RWPE2 (cell line): ENCODE results near the gene MBD3L4.
"Not testable (repeated sequence)": the region's sequence is repeated elsewhere in the genome, so short reads cannot be mapped to it uniquely, and the experiment has no call there.

Experiments
- ATAC-seq: fragments of 200-7000 bp; cut with Tn5 transposase; 3 replicates; pipeline ENCODE4 v1.9.1; 2021; ENCODE audit warnings: low read depth
- DNase-seq: peaks from one replicate; pipeline ENCODE4 v3.0.0-alpha.2; 2020; ENCODE audit warnings: low spot score
- H3K27ac ChIP-seq: fragments of 450-650 bp; 2 replicates; pipeline ENCODE4 v1.5.1; 2017; ENCODE audit warnings: mild to moderate bottlenecking; ENCODE audit not compliant: poor library complexity, severe bottlenecking
- H3K27me3 ChIP-seq: fragments of 250-450 bp; sonication (Bioruptor Pico); 2 replicates; pipeline ENCODE4 v1.5.1; 2021; ENCODE audit warnings: mild to moderate bottlenecking, moderate library complexity; ENCODE audit not compliant: insufficient read depth, poor library complexity, severe bottlenecking
- H3K36me3 ChIP-seq: fragments of 250-450 bp; sonication (Bioruptor Pico); 2 replicates; pipeline ENCODE4 v1.5.1; 2020; ENCODE audit warnings: low read depth, mild to moderate bottlenecking, moderate library complexity
- H3K4me1 ChIP-seq: fragments of 250-450 bp; sonication (Bioruptor Pico); 2 replicates; pipeline ENCODE4 v1.5.1; 2021; ENCODE audit warnings: mild to moderate bottlenecking, moderate library complexity; ENCODE audit not compliant: insufficient read depth, poor library complexity, severe bottlenecking
- H3K4me3 ChIP-seq: fragments of 250-450 bp; sonication (Bioruptor Pico); 2 replicates; pipeline ENCODE4 v1.5.1; 2021; ENCODE audit warnings: mild to moderate bottlenecking, moderate library complexity; ENCODE audit not compliant: severe bottlenecking
- H3K9me3 ChIP-seq: fragments of 250-450 bp; sonication (Bioruptor Pico); 2 replicates; pipeline ENCODE4 v1.5.1; 2021; ENCODE audit warnings: mild to moderate bottlenecking, moderate library complexity; ENCODE audit not compliant: severe bottlenecking
- TF ChIP-seq, protein P1 (sequence below): fragments of 450-650 bp; IDR thresholded peaks from one replicate; pipeline ENCODE4 v1.5.1; 2017; ENCODE audit warnings: mild to moderate bottlenecking, moderate library complexity; ENCODE audit not compliant: poor library complexity, severe bottlenecking

The MBD3L4 gene

GRCh38 chr19:7067716-7068115 is 27.7 kb upstream of the MBD3L4 start:
- no peaks in the 10 kb centered on the region for H3K4me1 ChIP-seq
- peaks cover 21% of the 10 kb centered on the region for H3K36me3 ChIP-seq
- no peaks in the 10 kb centered on the region for H3K9me3 ChIP-seq
- ATAC-seq (no peak), DNase-seq (no peak)
- no peak overlapping the region for H3K4me3 ChIP-seq
- TF ChIP-seq, protein P1, sequence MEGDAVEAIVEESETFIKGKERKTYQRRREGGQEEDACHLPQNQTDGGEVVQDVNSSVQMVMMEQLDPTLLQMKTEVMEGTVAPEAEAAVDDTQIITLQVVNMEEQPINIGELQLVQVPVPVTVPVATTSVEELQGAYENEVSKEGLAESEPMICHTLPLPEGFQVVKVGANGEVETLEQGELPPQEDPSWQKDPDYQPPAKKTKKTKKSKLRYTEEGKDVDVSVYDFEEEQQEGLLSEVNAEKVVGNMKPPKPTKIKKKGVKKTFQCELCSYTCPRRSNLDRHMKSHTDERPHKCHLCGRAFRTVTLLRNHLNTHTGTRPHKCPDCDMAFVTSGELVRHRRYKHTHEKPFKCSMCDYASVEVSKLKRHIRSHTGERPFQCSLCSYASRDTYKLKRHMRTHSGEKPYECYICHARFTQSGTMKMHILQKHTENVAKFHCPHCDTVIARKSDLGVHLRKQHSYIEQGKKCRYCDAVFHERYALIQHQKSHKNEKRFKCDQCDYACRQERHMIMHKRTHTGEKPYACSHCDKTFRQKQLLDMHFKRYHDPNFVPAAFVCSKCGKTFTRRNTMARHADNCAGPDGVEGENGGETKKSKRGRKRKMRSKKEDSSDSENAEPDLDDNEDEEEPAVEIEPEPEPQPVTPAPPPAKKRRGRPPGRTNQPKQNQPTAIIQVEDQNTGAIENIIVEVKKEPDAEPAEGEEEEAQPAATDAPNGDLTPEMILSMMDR = no peak
- H3K27me3 ChIP-seq = no peaks in the 10 kb centered on the region
- H3K27ac ChIP-seq = no peak overlapping the region

DNA sequence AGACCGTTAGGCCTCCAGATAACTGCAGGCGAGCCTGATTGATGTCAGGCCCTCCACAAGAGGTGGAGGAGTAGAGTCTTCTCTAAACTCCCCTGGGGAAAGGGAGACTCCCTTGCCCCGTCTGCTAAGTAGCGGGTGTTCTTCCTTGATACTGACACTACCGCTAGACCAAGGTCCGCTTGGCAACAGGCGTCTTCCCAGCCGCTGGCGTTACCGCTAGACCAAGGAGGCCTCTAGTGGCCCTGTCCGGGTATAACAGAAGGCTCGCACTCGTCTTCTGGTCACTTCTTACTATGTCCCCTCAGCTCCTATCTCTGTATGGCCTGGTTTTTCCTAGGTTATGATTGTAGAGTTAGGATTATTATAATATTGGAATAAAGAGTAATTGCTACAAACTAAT is 27.1 kb upstream of the MBD3L4 start:
- TF ChIP-seq, protein P1 = peak; percentile 16
- DNase-seq, ATAC-seq, H3K27me3 ChIP-seq, H3K4me3 ChIP-seq, H3K4me1 ChIP-seq, H3K27ac ChIP-seq, H3K9me3 ChIP-seq: not testable (repeated sequence)
- H3K36me3 ChIP-seq = peaks cover 15% of the 10 kb centered on the region

- H3K27ac ChIP-seq = no peak overlapping the region
- no peak for ATAC-seq
- no peaks in the 10 kb centered on the region for H3K9me3 ChIP-seq
- H3K4me3 ChIP-seq = no peak overlapping the region
- no peaks in the 10 kb centered on the region for H3K4me1 ChIP-seq
- TF ChIP-seq, protein P1 = no peak
- no peaks in the 10 kb centered on the region for H3K36me3 ChIP-seq
- DNase-seq = no peak
- no peaks in the 10 kb centered on the region for H3K27me3 ChIP-seq
Measured at GRCh38 chr19:7063764-7064418, 23.9 kb upstream of the MBD3L4 start.

DNA sequence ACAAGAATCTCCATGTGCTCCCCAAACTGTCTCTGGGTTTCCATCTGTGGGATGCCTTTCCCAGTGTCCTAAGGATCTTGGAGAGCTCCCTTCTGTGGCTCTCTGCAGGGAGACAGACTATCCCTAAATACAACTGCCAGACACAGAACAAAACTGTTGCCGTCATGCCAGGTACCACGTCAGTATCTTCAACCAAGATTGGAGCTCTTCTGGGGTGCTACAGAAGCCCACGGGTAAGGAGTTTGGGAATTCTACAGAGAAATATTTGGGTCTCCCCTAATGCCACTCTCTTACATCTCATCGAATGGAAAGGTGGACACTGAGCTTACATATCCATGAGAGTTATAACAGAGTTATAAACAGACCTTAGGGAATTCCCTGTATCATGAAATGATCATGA is 23.4 kb upstream of the MBD3L4 start:
- TF ChIP-seq, protein P1 = no peak
- Histone ChIP-seq H3K4me3 (no peak overlapping the region), H3K27ac (no peak overlapping the region), H3K4me1 (no peaks in the 10 kb centered on the region), H3K9me3 (no peaks in the 10 kb centered on the region), H3K27me3 (no peaks in the 10 kb centered on the region), H3K36me3 (no peaks in the 10 kb centered on the region)
- ATAC-seq (no peak), DNase-seq (no peak)

DNA sequence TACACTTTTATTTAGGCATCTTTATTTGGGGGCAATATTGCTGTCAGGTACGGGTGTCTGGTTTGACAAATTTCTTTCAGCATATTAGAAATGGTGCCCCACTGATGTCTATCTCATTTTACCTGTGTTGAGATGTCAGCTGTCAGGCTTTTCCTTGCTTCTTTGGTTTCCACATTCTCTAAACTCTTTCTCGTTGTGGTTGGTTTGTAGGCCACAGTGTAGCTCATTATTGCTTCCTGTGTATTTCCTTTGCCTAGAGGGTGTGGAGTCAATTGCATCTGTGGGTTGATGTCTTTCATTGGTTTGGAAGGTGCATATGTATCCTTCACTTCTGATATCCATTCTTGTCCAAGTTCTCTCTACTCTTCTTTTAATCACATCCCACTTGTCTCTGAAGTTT is 20.0 kb upstream of the MBD3L4 start:
- H3K27me3 ChIP-seq, H3K36me3 ChIP-seq, H3K4me1 ChIP-seq, ATAC-seq, H3K27ac ChIP-seq, H3K4me3 ChIP-seq, DNase-seq, H3K9me3 ChIP-seq: not testable (repeated sequence)

DNA sequence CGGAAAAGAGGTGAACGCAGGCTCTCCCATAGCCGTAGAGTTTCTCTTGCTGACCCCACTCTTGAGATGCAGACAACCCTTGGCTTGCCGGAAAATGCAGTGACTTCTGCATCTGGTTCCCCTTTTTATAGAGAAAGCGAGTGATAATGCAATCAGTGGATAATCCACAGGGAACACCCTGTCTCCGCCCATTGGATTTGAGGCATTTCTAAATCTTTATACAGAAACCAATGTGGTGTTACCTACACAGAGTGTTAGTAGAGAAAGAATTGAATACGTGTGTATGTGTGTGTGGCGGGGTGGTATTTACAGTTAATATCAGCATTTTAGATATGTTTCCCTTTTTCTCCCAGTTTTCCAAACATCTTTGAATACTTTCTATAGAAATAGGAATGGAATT is 18.6 kb upstream of the MBD3L4 start, which contains the start of gene MBD3L3:
TSS of gene MBD3L3 (minus strand) at position 101 of the 400 bp plus-strand sequence. CDS start at position 30, 71 bp downstream.
- not testable (repeated sequence) for H3K27me3 ChIP-seq, H3K36me3 ChIP-seq, ATAC-seq, H3K9me3 ChIP-seq, DNase-seq, H3K4me3 ChIP-seq, H3K4me1 ChIP-seq, H3K27ac ChIP-seq

- H3K9me3 ChIP-seq, DNase-seq, H3K4me3 ChIP-seq, ATAC-seq, H3K27ac ChIP-seq, H3K27me3 ChIP-seq, H3K4me1 ChIP-seq, H3K36me3 ChIP-seq: not testable (repeated sequence)
Measured at GRCh38 chr19:7056371-7056770, 16.4 kb upstream of the MBD3L4 start.

- H3K27me3 ChIP-seq, DNase-seq, ATAC-seq, H3K4me3 ChIP-seq, H3K27ac ChIP-seq, H3K9me3 ChIP-seq, H3K4me1 ChIP-seq, H3K36me3 ChIP-seq: not testable (repeated sequence)
Measured at GRCh38 chr19:7055679-7056078, 15.7 kb upstream of the MBD3L4 start.
